Adrenal gland (tissue), 12 donors: ENCODE results near the gene CHTF8. TPM values are rescaled to one million over a fixed set of nuclear protein-coding genes. Genes with fewer than 3 reads are reported as not detected.
A peak's percentile ranks its signal among the peaks of the same experiment; 100 is the strongest.
"Not testable (repeated sequence)": the region's sequence is repeated elsewhere in the genome, so short reads cannot be mapped to it uniquely, and the experiment has no call there.

Experiments used
- DNase-seq, 7 donors: peaks; one replicate each; pipeline ENCODE4 v3.0.0-alpha.2; 2019 to 2020
- H3K27ac ChIP-seq, 5 donors: fragments of 200-600 bp; sonication (generic) in 4 of 5; 1 replicate in 3 of 5; 2 replicates in 2 of 5; pipeline versions ENCODE4 v1.5.1 to v1.8.0; 2016 to 2020; ENCODE audit warnings: mild to moderate bottlenecking in 1 of 5
- H3K27me3 ChIP-seq: fragments of 200-600 bp; 2 replicates; pipeline ENCODE4 v1.8.0; 2021
- H3K36me3 ChIP-seq, 2 donors: fragments of 200-600 bp; replicated peaks in 1 of 2; 1 replicate in 1 of 2; 2 replicates in 1 of 2; pipeline versions ENCODE4 v1.5.1 to v1.8.0; 2018 to 2022
- H3K4me1 ChIP-seq, 2 donors: fragments of 200-600 bp; replicated peaks in 1 of 2; 1 replicate in 1 of 2; 2 replicates in 1 of 2; pipeline versions ENCODE4 v1.5.1 to v1.8.0; 2018 to 2021
- H3K4me3 ChIP-seq, 4 donors: fragments of 200-600 bp; sonication (generic) in 3 of 4; one replicate each; pipeline ENCODE4 v1.5.1; 2016 to 2018
- H3K9me3 ChIP-seq, 3 donors: fragments of 200-600 bp; sonication (generic) in 1 of 3; replicated peaks in 1 of 3; 1 replicate in 2 of 3; 2 replicates in 1 of 3; pipeline versions ENCODE4 v1.5.1 to v1.8.0; 2016 to 2021
- POLR2A ChIP-seq, 2 donors: fragments of 450-650 bp; IDR thresholded peaks; one replicate each; pipeline ENCODE4 v1.6.1; 2017; ENCODE audit warnings: antibody characterized with exemption in 2 of 2, mild to moderate bottlenecking in 2 of 2, moderate library complexity in 1 of 2
- WGBS, 4 donors: extraction: QIAGEN DNeasy Blood & Tissue Kit in 2 of 4; methylation state at CpG; one replicate each; pipeline versions ENCODE4 v1.1.5 to v1.1.7; 2013 to 2017; 5-methylcytosine and 5-hydroxymethylcytosine counted together
- intact Hi-C, 2 donors: fragments of 100-400 bp; cut with DNase I; formaldehyde crosslinking; loops; one replicate each; pipeline versions ENCODE4 v1.14.1 to v1.15.0; 2022 to 2023
- polyA plus RNA-seq, 3 donors: library from polyadenylated mRNA; stranded (reverse); fragments of 200-250 nt in 2 of 3; fragments of 350-450 nt in 1 of 3; fragmentation: Illumina TruSeq in 1 of 3; extraction: RNeasy Lipid Tissue Mini Kit (QIAGEN cat#74804) in 1 of 3; gene quantifications; one replicate each; pipeline ENCODE4 v1.2.3, GENCODE V29; 2013 to 2014
- total RNA-seq, 9 donors: library from RNA; depleted of rRNA in 4 of 9; stranded (reverse); fragments of >200 nt in 4 of 9; fragments of 120-200 nt in 1 of 9; fragmentation: NEBNext Ultra II Directional in 1 of 9; extraction: Animal tissue kit (Norgen Biotek cat#: 25700) in 1 of 9; gene quantifications; one replicate each; pipeline versions ENCODE4 v1.1.0 to v1.2.4, GENCODE V29; 2013 to 2023
- TF ChIP-seq, protein P1 (sequence below), 6 experiments: fragments of 450-650 bp in 4 of 6; fragments of 200-600 bp in 2 of 6; sonication (generic) in 1 of 6; IDR thresholded peaks; 1 replicate in 5 of 6; 2 replicates in 1 of 6; pipeline versions ENCODE4 v1.5.1 to v1.8.0; 2016 to 2021; ENCODE audit warnings: antibody characterized with exemption in 6 of 6, mild to moderate bottlenecking in 2 of 6, moderate library complexity in 1 of 6
- donor health status: healthy with polysubstance abuse.
- donor health status: Bipolar disorder and iron deficiency.
- donor health status: DM: yes; HTN: yes; CAD: no.
- donor health status: DM: no; HTN: no; CAD: no.
- donor health status: DM: no; HTN: no; CAD: no.
- donor health status: DM: yes; HTN: yes; CAD: no.

The CHTF8 gene
- total and polyA plus RNA-seq, 12 donors, result 34.0 to 207 (median 81.7) TPM

DNA sequence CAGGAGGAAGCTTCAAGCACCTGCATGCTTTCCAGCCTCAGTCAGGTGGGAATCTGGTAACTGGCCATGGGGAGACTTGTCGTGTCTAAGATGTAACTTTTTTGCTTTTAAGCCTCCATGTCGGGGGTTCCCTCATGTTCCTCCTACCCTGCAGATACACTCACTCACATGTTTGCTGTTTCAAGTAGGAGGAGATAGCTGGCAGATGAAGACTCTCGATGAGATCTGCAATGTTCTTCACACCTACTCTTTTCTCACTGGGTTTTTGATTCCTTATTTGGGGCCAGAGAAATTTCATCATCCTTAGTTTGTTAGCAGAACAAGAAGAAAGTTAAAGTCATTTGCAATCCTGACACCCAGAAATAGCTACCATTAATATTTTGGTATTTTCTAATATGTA lies 24.8 kb upstream of the CHTF8 start:
- TF ChIP-seq, protein P1, sequence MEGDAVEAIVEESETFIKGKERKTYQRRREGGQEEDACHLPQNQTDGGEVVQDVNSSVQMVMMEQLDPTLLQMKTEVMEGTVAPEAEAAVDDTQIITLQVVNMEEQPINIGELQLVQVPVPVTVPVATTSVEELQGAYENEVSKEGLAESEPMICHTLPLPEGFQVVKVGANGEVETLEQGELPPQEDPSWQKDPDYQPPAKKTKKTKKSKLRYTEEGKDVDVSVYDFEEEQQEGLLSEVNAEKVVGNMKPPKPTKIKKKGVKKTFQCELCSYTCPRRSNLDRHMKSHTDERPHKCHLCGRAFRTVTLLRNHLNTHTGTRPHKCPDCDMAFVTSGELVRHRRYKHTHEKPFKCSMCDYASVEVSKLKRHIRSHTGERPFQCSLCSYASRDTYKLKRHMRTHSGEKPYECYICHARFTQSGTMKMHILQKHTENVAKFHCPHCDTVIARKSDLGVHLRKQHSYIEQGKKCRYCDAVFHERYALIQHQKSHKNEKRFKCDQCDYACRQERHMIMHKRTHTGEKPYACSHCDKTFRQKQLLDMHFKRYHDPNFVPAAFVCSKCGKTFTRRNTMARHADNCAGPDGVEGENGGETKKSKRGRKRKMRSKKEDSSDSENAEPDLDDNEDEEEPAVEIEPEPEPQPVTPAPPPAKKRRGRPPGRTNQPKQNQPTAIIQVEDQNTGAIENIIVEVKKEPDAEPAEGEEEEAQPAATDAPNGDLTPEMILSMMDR (IDR thresholded peaks at IDR 0.05), result no peak
- WGBS, 4 donors, result 84 to 93% (median 85%) methylated on average over 3 of the region's 3 CpGs
- H3K4me1 ChIP-seq, result no peaks in the 10 kb centered on the region
- no peaks in the 10 kb centered on the region for H3K27me3 ChIP-seq
- DNase-seq, result peak in 1 of 7 donors; percentile 5
- no peaks in the 10 kb centered on the region for H3K9me3 ChIP-seq
- peaks cover 0 to 67% of the 10 kb centered on the region in 2 donors for H3K36me3 ChIP-seq
- H3K4me3 ChIP-seq, result no peak overlapping the region
- H3K27ac ChIP-seq, result no peak overlapping the region
- intact Hi-C loops, result loop anchor here in 1 of 2 donors (10.0 kb wide), 1 partner anchor 138 kb away; no protein-coding TSS in a partner anchor

DNA sequence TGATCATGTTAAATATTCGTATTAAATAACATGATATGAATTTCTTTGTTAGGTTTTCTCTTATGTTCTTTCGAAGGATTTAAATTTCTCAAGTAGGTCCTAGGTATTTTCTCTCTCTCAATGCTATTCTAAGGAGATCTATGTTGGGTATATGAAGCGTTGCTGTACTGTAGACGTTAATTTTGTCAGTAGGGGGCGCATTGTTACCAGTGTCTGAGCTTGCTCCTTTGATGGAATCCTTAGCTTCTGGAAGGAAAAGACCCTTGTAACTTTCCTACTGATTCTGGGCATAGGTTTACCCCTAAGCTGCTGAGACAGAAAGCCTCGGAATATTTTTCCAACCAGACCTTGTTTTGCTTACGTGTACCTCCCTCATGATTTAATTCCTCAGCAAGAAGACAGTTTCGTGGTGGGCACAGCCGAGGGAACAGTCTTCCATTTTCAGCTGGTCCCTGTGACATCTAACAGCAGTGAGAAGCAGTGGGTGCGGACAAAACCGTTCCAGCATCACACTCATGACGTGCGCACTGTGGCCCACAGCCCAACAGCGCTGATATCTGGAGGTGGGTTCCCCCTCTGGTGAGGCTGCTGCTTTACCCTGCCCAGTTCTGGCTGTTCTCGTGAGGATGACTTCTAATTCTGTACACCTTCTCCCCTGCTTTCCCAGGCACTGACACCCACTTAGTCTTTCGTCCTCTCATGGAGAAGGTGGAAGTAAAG lies 17.9 kb upstream of the CHTF8 start:
- Histone ChIP-seq H3K36me3 (peaks cover 0 to 54% of the 10 kb centered on the region in 2 donors), H3K4me1 (peaks cover 0 to 11% of the 10 kb centered on the region in 2 donors), H3K9me3 (no peaks in the 10 kb centered on the region), H3K27ac (no peak overlapping the region), H3K27me3 (no peaks in the 10 kb centered on the region), H3K4me3 (no peak overlapping the region)
- intact Hi-C loops, result loop anchor here (5.0 to 10.0 kb wide), 2 partner anchors 137 to 144 kb away; no protein-coding TSS in a partner anchor
- DNase-seq, result peak; percentile 44 to 79 (median 64)
- 53 to 58% (median 56%) methylated on average over 16 of the region's 16 CpGs for WGBS, 4 donors
- TF ChIP-seq, protein P1 (IDR thresholded peaks at IDR 0.05), result peak; percentile 52 to 88 (median 78)
- no peak for TF ChIP-seq POLR2A (IDR thresholded peaks at IDR 0.05)

DNA sequence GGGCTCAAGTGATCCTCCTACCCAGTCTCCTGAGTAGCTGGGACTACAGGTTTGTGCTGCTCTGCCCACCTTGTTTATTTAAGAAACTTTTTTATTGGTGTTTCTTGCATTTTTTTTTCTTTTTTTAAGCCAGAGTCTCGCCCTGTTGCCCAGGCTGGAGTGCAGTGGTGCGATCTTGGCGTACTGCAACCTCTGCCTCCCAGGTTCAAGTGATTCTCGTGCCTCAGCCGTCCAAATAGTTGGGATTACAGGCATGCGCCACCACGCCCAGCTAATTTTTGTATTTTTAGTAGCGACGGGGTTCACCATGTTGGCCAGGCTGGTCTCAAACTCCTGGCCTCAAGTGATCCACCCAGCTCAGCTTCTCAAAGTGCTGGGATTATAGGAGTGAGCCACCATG lies 17.2 kb upstream of the CHTF8 start:
- H3K9me3 ChIP-seq, DNase-seq, H3K27me3 ChIP-seq, H3K27ac ChIP-seq, H3K4me3 ChIP-seq: not testable (repeated sequence)
- intact Hi-C loops, result loop anchor here (5.0 to 10.0 kb wide), 2 partner anchors 138 to 145 kb away; no protein-coding TSS in a partner anchor
- Histone ChIP-seq H3K4me1 (peaks cover 0 to 15% of the 10 kb centered on the region in 2 donors), H3K36me3 (peaks cover 0 to 50% of the 10 kb centered on the region in 2 donors)
- WGBS, 4 donors, result 86 to 91% (median 89%) methylated on average over 9 of the region's 9 CpGs

DNA sequence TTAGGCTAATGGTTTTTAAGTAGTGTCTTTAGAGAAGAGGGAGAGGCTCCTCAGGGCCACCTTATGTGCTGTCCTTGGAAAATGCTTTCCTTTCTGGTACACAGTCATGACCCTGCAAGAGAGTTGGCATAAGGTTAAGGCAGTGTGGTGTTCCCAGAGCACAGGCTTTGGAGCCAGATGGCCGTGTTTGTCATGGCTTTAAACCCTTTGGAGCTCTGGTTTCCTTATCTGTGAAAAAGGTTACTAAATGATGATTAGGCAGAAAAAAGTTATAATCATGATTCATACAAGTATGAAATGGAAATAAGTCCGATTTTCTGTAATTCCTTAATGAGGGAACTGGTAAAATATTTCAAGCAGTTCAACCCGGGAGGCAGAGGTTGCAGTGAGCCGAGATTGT lies 13.3 kb upstream of the CHTF8 start:
- no peaks in the 10 kb centered on the region for H3K27me3 ChIP-seq
- H3K27ac ChIP-seq, result peak overlapping the region in 4 of 5 donors; percentile 16 to 77 (median 51)
- no peak overlapping the region for H3K4me3 ChIP-seq
- intact Hi-C loops, result no loop called here
- peaks cover 0 to 47% of the 10 kb centered on the region in 2 donors for H3K36me3 ChIP-seq
- DNase-seq, result peak in 6 of 7 donors; percentile 57 to 84 (median 70)
- peak in 1 of 2 donors; percentile 19 for TF ChIP-seq POLR2A (IDR thresholded peaks at IDR 0.05)
- TF ChIP-seq, protein P1 (IDR thresholded peaks at IDR 0.05), result no peak
- H3K4me1 ChIP-seq, result peaks cover 0 to 15% of the 10 kb centered on the region in 2 donors
- WGBS, 4 donors, result 34 to 44% (median 40%) methylated on average over 4 of the region's 4 CpGs
- H3K9me3 ChIP-seq, result no peaks in the 10 kb centered on the region
